Measurements from ENCODE around the gene MAML2.

The MAML2 gene

DNA sequence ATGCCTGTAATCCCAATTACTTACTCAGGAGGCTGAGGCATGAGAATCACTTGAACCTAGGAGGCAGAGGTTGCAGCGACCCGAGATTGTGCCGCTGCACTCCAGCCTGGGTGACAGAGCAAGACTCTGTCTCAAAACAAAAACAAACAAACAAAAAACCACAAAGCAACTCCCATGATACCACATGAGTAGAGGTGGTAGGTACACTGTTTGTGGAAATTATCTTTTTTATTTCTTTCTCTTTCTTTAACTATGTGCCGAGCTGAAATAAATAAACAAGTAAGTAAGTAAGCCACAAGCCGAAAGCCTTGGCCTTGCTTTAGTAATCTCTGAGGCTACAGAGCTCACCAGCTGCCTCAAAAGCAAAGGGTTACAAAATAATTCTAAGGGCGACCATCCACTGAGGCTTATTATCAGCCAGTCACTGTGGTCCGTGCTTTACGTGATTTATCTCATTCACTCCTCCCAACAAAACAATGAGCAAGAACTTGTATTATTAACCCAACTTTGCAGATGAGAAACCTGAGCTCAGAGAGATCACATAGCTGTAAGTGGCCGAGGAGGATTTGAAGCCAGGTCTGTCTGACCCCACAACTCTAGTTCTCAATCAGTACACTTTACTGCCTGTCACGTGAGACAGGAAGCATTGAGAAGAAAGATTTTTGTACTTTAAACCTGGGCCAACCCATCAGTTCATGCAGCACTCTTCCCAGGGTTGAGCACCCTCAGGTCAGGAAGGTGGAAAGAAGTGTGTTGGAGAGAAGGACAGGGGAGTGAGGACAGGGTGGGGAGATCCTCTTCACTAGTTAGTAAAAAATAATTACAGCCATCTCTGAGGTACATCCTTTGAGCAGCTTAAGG lies 349.3 kb downstream of the MAML2 start:
- DNase-seq (ENCODE audit: low read depth) = no peak
- H3K4me3 ChIP-seq (ENCODE audit: low read length) = no peak overlapping the region
- TF ChIP-seq, protein P1, sequence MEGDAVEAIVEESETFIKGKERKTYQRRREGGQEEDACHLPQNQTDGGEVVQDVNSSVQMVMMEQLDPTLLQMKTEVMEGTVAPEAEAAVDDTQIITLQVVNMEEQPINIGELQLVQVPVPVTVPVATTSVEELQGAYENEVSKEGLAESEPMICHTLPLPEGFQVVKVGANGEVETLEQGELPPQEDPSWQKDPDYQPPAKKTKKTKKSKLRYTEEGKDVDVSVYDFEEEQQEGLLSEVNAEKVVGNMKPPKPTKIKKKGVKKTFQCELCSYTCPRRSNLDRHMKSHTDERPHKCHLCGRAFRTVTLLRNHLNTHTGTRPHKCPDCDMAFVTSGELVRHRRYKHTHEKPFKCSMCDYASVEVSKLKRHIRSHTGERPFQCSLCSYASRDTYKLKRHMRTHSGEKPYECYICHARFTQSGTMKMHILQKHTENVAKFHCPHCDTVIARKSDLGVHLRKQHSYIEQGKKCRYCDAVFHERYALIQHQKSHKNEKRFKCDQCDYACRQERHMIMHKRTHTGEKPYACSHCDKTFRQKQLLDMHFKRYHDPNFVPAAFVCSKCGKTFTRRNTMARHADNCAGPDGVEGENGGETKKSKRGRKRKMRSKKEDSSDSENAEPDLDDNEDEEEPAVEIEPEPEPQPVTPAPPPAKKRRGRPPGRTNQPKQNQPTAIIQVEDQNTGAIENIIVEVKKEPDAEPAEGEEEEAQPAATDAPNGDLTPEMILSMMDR (conservative IDR thresholded peaks at IDR 0.05; ENCODE audit: low read depth, low read length) = no peak

GRCh38 chr11:95991545-95991944 lies 351.4 kb downstream of the MAML2 start:
- H3K4me3 ChIP-seq (ENCODE audit: low read length) = peak overlapping the region; percentile 1
- DNase-seq (ENCODE audit: low read depth) = peak; percentile 59
- TF ChIP-seq, protein P1 (conservative IDR thresholded peaks at IDR 0.05; ENCODE audit: low read depth, low read length) = no peak

DNA sequence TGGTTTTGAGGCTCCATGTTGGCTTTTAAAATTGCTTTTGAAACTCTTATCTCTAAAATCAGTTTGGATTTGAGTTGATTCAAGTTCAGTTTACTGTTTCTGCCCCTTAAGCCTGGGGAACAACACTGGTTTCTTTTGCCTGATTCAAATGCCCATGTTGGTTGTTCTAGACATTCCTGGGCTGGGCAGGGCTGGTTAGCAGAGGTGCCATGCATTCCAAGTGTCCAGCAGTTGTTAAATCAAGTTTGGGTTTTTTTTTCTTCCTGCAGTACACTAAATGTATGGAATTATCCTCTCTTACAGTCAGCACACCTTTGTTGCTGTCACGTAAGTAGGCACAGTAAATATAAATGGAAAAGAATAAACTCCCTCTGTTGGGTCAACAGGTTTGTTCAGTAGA lies 351.9 kb downstream of the MAML2 start:
- peak; percentile 83 for DNase-seq (ENCODE audit: low read depth)
- peak overlapping the region; percentile 1 for H3K4me3 ChIP-seq (ENCODE audit: low read length)
- TF ChIP-seq, protein P1 (conservative IDR thresholded peaks at IDR 0.05; ENCODE audit: low read depth, low read length) = no peak

DNA sequence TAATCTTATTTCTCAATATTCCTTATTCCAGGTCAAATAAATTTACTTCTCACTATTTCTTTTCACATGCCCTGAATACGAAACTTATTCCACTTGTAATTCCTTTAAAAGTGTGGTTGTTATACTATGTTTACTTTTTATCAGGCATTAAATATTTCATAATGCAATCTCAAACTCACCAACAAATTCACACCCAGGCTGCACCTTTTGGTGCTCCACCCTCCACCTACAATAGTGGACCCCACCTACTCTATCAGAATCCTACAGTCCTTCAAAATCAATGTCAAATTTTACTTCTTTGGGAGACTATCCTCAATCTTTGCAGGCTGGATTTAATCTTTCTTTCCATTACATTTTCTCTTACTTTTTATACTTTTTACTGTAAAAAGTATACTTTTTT lies 353.2 kb downstream of the MAML2 start:
- TF ChIP-seq, protein P1 (conservative IDR thresholded peaks at IDR 0.05; ENCODE audit: low read depth, low read length) = no peak
- no peak overlapping the region for H3K4me3 ChIP-seq (ENCODE audit: low read length)
- DNase-seq (ENCODE audit: low read depth) = no peak

- no peak overlapping the region for H3K4me3 ChIP-seq (ENCODE audit: low read length)
- no peak for DNase-seq (ENCODE audit: low read depth)
- TF ChIP-seq, protein P1 (conservative IDR thresholded peaks at IDR 0.05; ENCODE audit: low read depth, low read length) = no peak
Observed at GRCh38 chr11:95989076-95989605, 353.9 kb downstream of the MAML2 start.

DNA sequence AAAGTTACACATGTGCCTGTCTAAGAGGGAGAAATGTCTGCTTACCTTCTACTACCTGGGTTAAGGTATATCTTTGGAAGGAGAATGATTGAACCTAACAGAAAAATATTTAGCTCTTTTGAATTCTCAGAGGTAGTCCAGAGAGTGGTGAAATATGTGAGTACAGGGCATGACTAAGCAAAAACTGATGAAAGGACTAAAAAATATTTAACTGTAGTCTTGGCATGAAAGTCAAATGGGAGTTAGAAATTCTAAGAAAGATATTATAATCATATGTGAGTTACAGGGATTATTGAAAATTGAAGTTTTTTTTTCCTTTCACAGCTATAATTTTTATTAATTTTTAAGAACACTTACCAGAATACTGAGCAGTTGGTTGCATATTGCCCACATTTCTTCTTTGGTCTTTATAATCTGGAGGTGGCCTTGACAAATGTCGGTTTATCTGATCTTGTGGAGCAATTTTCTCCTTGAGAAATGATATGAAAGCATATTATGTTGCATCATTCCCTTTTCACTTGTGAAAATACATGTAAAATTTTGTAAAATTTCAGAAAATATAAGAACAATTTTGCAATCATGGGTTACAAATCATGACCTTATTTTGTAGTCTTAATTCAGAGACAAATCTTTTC lies 357.7 kb downstream of the MAML2 start:
- no peak for DNase-seq (ENCODE audit: low read depth)
- TF ChIP-seq, protein P1 (conservative IDR thresholded peaks at IDR 0.05; ENCODE audit: low read depth, low read length) = no peak
- no peak overlapping the region for H3K4me3 ChIP-seq (ENCODE audit: low read length)
